ENCODE results near the gene C1orf232.

DNA sequence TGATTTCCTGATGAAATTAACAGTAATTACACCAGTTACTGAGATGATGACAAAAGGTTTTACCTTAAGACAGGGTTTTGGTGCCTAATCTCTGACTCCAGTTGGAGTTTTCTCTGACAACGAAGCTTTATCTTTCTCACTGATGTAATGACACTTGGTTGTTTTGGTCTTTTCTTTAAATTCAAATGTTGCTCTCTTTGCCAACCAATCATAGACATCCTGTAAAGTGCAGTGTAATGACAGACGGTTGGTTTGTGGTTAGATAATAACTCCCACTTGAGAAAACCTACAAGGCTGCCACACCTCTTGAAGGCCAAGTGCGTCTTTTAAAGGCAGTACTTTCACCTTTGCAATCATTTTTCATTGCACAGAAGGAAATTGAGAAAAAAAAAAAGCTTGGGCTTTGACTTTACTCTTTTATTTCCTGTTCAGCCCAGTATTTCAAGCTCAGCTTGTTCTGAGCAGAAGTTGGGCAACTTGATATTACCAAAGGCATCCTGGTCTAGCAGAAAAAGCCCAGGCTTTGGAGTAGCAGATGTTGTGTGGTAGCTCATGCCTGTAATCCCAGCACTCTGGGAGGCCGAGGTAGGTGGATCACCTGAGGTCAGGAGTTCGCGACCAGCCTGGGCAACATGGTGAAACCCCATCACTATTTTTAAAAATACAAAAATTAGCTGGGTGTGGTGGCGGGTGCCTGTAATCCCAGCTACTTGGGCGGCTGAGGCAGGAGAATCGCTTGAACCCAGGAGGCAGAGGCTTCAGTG lies 42.3 kb downstream of the C1orf232 start:
- TF ChIP-seq CTCF (conservative IDR thresholded peaks at IDR 0.05; ENCODE audit: low read depth, low read length) (no peak), EZH2 (IDR thresholded peaks at IDR 0.05; ENCODE audit: borderline replicate concordance, low read depth, low read length, poor library complexity, severe bottlenecking) (no peak)

Measured in A673 (cell line).